GM21723 (cell line): ENCODE data around the gene CNFN.

Source experiments
- ATAC-seq: cut with Tn5 transposase; IDR thresholded peaks from one replicate; pipeline ENCODE4 v1.9.1; 2021; ENCODE audit warnings: mild to moderate bottlenecking, moderate library complexity; ENCODE audit not compliant: unreplicated experiment

Gene CNFN

GRCh38 chr19:42410371-42410770 is 20.3 kb upstream of the CNFN start:
- ATAC-seq = no peak

- ATAC-seq = no peak
Measured at GRCh38 chr19:42409477-42409876, 19.4 kb upstream of the CNFN start.

- no peak for ATAC-seq
Measured at GRCh38 chr19:42407816-42408175, 17.7 kb upstream of the CNFN start.

- no peak for ATAC-seq
Measured at GRCh38 chr19:42407085-42407815, 17.2 kb upstream of the CNFN start.

- ATAC-seq = no peak
Measured at GRCh38 chr19:42406111-42406510, 16.0 kb upstream of the CNFN start.

DNA sequence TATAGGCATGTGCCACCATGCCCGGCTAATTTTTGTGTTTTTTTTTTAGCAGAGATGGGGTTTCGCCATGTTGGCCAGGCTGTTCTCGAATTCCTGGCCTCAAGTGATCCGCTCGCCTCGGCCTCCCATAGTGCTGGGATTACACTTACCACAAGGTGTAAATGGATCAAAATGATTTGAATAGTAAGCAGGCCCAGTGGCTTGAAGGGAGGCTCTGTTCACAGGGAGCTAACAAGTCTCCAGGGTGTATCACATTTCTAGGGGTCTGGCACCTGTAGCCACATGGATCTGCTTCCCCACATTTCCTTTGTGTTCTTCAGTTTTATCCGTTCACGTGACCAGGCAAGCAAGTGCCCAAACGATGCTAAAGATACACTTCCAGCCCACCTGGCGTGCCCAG is 13.5 kb upstream of the CNFN start:
- no peak for ATAC-seq

- no peak for ATAC-seq
Measured at GRCh38 chr19:42402376-42403116, 12.4 kb upstream of the CNFN start.

DNA sequence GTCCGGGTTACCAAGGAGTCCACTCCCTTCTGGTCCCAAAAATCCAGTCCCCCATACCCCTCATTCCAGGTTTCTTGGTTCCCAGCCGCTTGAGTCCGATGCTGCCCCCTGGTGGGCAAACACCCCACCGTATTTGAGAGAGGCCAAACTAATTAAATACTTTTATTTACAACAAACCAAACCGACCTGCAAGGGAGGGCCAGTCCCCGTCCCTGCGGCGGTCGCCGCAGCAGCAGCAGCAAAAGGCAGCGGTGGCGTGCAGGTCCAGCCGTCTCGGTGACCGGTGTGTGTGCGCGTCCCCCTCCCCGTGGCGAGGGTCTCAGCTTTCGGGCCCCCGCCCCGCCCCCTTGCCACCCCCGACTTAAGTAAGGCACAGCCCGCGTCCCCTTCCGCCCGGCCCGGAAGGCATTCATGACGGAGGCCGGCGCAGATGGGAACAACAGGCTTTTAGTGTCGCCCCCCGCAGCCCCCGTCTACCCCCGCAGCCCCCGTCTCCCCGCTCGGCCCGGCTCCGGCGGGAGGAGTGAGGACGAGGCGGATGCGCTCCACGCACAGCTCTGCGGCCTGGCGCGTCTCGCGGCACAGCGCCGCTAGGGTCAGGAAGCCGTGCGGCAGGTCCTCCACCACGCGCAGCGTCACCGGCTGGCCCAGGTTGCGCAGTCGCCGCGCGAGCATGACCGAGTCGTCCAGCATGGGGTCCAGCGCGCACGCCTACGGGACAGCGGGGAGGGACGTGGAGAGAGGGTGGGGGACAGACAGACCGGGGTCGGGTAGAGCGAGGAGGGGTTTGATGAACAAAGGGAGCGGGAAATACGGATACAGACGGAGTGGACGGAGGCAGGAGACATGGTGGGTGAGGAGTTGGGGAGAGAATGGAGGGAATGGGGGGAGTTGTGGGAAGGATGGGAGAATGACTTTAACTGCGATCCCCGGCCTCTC is 11.5 kb upstream of the CNFN start:
- ATAC-seq = no peak

- ATAC-seq = no peak
Measured at GRCh38 chr19:42400404-42400803, 10.3 kb upstream of the CNFN start.

- ATAC-seq = no peak
Measured at GRCh38 chr19:42397263-42398166, 7.4 kb upstream of the CNFN start.

- ATAC-seq = peak; percentile 90
Measured at GRCh38 chr19:42396381-42397262, 6.5 kb upstream of the CNFN start.

DNA sequence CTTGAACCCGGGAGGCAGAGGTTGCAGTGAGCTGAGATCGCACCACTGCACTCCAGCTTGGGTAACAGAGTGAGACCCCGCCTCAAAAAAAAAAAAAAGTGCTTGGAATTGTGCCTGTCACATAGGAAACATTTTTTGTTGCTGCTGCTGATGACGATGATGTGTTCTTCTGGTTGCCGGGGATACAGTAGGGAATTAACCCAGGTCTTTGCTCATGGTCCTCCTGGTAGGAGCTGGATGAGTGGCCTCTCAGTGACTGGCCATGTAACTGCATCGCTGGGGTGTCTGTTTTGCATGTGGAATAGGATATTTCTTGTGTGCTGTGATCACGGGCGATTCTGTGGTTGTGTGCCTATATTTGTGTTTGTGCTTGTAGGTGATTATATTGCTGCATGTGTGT is 4.7 kb upstream of the CNFN start:
- no peak for ATAC-seq

DNA sequence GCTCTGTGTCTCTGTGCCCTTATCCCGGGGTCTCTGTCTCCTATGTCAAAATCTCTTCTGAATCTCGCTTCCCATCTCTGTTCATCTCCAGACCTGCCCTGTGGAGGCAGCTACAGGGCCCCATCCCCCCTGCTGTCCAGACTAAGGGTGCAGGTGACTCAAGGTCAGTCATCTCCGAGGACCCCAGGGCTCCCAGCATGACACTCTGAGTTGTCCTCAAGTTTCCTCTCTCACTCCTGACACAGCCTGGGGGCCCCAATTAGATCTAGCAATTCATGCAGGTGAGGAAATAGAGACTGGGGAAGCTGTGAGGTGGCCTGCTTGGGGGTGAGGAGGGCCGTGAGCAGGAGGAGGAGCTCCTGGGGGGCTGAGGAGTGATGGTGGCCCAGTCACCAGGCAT is 2.1 kb upstream of the CNFN start:
- ATAC-seq = no peak

DNA sequence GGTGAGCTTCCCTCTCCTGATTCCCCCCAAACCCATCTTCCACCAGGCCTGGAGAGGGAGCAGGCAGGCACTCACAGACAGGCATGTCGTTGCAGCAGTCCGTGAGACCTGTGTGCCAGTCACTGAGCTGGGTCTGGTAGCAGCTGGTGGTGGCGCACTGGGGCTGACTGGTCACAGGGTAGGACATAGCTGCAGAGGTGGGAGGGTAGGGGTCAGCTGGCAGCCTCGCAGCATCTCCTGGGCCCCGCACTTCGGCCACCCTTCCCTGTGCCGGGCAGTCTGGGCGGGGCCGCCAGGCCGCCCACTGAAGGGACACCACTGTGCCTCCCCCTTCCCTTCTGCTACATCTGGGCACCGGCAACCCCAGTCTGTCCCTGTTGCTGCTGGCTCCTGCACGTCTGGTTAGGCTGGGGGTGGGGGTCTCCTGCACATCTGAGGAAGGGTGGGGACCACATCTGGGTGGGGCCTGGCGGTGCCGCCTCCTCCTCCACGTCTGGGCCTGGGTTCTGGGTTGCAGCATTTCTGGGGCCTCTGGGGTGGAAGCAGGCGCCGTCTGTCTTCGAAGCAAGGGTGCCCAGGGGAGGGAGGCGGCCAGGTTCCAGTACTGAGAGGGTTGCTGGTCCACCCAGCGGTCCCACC is 1.1 kb downstream of the CNFN start:
- ATAC-seq = no peak

DNA sequence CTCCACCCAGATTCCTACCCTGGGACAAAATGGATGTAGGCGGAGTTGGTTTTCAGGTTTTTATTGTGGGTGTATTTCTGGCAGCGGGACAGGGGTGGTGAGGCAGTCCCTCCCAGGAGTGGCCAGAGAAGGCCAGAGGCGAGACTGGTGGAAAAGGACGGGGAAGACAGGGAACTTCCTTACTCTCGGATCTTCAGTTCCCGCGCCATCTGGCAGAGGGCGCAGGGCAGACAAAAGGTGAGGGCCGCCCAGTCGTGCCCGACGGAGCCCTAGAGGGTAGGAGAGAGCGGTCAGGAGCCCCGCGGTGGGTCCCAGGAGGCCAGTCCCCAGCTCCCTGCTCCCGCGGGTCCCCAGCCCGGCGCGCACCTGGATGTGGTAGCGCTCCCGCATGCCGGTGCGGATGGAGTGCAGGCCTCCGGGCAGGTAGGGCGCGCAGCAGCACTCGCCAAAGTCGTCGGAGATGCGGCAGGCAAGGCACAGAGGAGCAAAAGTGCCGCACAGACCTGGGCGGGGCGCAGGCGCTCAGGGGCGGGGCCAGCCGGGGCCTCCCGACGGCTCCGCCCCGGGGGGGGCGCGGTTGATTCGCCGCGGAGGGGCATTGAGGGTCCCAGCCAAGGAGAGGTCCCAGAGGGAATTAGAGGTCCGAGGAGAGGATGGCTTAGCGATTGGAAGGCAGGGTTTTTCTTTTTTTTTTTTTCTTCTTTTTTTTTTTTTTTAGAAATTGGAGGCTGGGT is 3.0 kb downstream of the CNFN start:
- ATAC-seq = no peak

DNA sequence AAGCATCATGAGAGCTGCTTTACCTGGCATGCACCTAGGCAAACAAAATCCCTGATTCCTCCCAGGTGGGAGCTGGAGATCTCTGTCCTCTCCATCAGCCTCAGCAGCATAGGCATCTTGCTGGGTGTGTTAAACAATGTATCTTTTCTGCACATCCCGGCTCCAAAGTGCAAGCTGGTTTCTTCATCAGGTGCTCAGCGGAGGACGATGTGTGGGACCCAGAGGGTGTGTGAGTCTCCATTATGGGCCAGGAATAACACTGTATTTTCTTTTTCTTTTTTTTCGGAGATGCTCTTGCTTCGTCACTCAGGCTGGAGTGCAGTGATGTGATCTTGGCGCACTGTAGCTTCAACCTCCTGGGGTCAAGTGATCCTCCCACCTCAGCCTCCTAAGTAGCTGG is 9.9 kb downstream of the CNFN start:
- ATAC-seq = no peak

DNA sequence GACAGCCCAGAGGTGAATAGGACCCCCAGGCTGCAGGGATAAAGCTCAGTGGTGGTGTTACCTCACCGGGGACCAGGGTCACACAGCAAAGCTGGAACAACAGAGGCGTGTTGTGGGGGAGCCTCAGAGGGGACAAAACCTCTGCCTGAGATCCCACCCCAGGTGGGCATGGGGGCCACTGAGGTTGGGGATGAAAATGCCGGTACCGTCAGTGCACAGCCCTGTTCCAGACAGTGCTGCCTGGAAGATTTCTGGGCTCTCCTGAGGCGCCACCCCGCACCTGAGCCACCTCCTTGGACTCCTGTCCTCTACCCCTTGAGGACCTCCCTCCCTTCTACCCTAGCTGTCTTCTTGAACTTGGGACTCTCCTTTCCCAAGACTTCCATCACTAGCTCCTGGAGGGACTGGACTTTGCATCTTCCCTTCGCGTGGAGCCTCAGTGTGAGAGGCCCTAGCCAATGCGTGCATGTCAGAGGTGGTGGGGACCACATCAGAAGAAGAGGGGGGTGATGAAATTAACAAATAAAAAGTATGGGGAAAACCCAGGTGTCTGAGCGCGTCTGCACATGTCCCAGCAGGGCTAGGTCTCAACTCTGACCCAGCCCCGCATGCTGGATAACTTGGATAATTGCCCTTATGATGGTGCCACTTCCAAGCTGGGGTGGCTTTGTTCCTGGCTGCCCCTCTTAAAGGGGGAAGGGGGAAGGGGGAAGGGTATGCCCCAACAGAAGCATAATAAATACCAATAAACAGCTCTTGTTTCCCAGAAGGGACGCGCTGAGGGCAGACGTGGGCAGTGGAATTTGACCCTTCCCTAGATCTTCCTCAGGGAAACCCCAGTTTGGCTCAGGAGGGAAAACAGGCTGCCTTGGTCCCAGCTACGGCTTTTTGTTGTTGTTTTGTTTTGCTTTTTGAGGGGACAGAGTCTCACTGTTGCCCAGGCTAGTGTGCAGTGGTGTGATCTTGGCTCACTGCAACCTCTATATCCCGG is 11.6 kb downstream of the CNFN start:
- no peak for ATAC-seq
